ENCODE results near the gene ZNF467.

Gene ZNF467

GRCh38 chr7:149717481-149717880, 55.9 kb downstream of the ZNF467 start:
- TF ChIP-seq FOXP2 (optimal IDR thresholded peaks at IDR 0.05; ENCODE audit: borderline replicate concordance, extremely low read depth, extremely low read length, insufficient read depth) (no peak), TAF1 (IDR thresholded peaks at IDR 0.05; ENCODE audit: borderline replicate concordance, insufficient read depth, low read length) (no peak), SIN3A (IDR thresholded peaks at IDR 0.05; ENCODE audit: borderline replicate concordance, insufficient read depth, low read length) (no peak), REST (IDR thresholded peaks at IDR 0.05; ENCODE audit: insufficient read depth in 1 of 2, low read depth in 2 of 2, low read length in 2 of 2) (no peak), POLR2AphosphoS5 (IDR thresholded peaks at IDR 0.05; ENCODE audit: low read depth, low read length) (no peak)

- no peak for TF ChIP-seq TAF1 (IDR thresholded peaks at IDR 0.05; ENCODE audit: borderline replicate concordance, insufficient read depth, low read length)
- no peak for TF ChIP-seq SIN3A (IDR thresholded peaks at IDR 0.05; ENCODE audit: borderline replicate concordance, insufficient read depth, low read length)
- no peak for TF ChIP-seq POLR2AphosphoS5 (IDR thresholded peaks at IDR 0.05; ENCODE audit: low read depth, low read length)
- TF ChIP-seq FOXP2 (optimal IDR thresholded peaks at IDR 0.05; ENCODE audit: borderline replicate concordance, extremely low read depth, extremely low read length, insufficient read depth) = no peak
- TF ChIP-seq REST (IDR thresholded peaks at IDR 0.05; ENCODE audit: insufficient read depth in 1 of 2, low read depth in 2 of 2, low read length in 2 of 2) = no peak
Measured at GRCh38 chr7:149716932-149717307, 56.5 kb downstream of the ZNF467 start.

- TF ChIP-seq FOXP2 (optimal IDR thresholded peaks at IDR 0.05; ENCODE audit: borderline replicate concordance, extremely low read depth, extremely low read length, insufficient read depth) (no peak), POLR2AphosphoS5 (IDR thresholded peaks at IDR 0.05; ENCODE audit: low read depth, low read length) (no peak), SIN3A (IDR thresholded peaks at IDR 0.05; ENCODE audit: borderline replicate concordance, insufficient read depth, low read length) (no peak)
Measured at GRCh38 chr7:149716007-149716931, 57.1 kb downstream of the ZNF467 start.

- TF ChIP-seq POLR2AphosphoS5 (IDR thresholded peaks at IDR 0.05; ENCODE audit: low read depth, low read length) (no peak), FOXP2 (optimal IDR thresholded peaks at IDR 0.05; ENCODE audit: borderline replicate concordance, extremely low read depth, extremely low read length, insufficient read depth) (no peak), REST (IDR thresholded peaks at IDR 0.05; ENCODE audit: insufficient read depth in 1 of 2, low read depth in 2 of 2, low read length in 2 of 2) (no peak), TAF1 (IDR thresholded peaks at IDR 0.05; ENCODE audit: borderline replicate concordance, insufficient read depth, low read length) (no peak), SIN3A (IDR thresholded peaks at IDR 0.05; ENCODE audit: borderline replicate concordance, insufficient read depth, low read length) (no peak)
Measured at GRCh38 chr7:149715476-149715875, 57.9 kb downstream of the ZNF467 start.

GRCh38 chr7:149714910-149715471, 58.4 kb downstream of the ZNF467 start:
- no peak for TF ChIP-seq REST (IDR thresholded peaks at IDR 0.05; ENCODE audit: insufficient read depth in 1 of 2, low read depth in 2 of 2, low read length in 2 of 2)
- TF ChIP-seq POLR2AphosphoS5 (IDR thresholded peaks at IDR 0.05; ENCODE audit: low read depth, low read length) = no peak
- 0 out of 2 replicates have a peak, but pooled peaks have one; percentile 14 for TF ChIP-seq SIN3A (IDR thresholded peaks at IDR 0.05; ENCODE audit: borderline replicate concordance, insufficient read depth, low read length)
- TF ChIP-seq FOXP2 (optimal IDR thresholded peaks at IDR 0.05; ENCODE audit: borderline replicate concordance, extremely low read depth, extremely low read length, insufficient read depth) = peak; percentile 10
- 0 out of 2 replicates have a peak, but pooled peaks have one; percentile 7 for TF ChIP-seq TAF1 (IDR thresholded peaks at IDR 0.05; ENCODE audit: borderline replicate concordance, insufficient read depth, low read length)
